HFF-Myc (cell line): Measurements from ENCODE around the gene CTDP1.

Experiments used
- DNase-seq: peaks from one replicate; pipeline ENCODE4 v3.0.0-alpha.2; 2011; ENCODE audit warnings: low read depth; ENCODE audit errors: extremely low read depth
- H3K4me3 ChIP-seq: replicated peaks from 2 replicates; pipeline ENCODE4 v1.5.1; 2011; ENCODE audit warnings: low read depth, mild to moderate bottlenecking, control low read depth, low read length
- CTCF ChIP-seq: IDR thresholded peaks from 2 replicates; pipeline ENCODE4 v1.5.1; 2012; ENCODE audit warnings: mild to moderate bottlenecking, low read depth, low read length, control low read depth; ENCODE audit errors: missing control alignments

CTDP1 gene

GRCh38 chr18:79640064-79640672 lies 39.4 kb upstream of the CTDP1 start:
- DNase-seq: no peak
- no peak for TF ChIP-seq CTCF
- no peak overlapping the region for H3K4me3 ChIP-seq

- no peak overlapping the region for H3K4me3 ChIP-seq
- TF ChIP-seq CTCF: no peak
- DNase-seq: no peak
Observed at GRCh38 chr18:79640875-79641274, 38.7 kb upstream of the CTDP1 start.

GRCh38 chr18:79641722-79642497 lies 37.7 kb upstream of the CTDP1 start:
- no peak overlapping the region for H3K4me3 ChIP-seq
- DNase-seq: no peak
- no peak for TF ChIP-seq CTCF

- no peak for DNase-seq
- H3K4me3 ChIP-seq: no peak overlapping the region
- TF ChIP-seq CTCF: no peak
Observed at GRCh38 chr18:79642626-79643025, 37.0 kb upstream of the CTDP1 start.

GRCh38 chr18:79643054-79643984 lies 36.3 kb upstream of the CTDP1 start:
- H3K4me3 ChIP-seq: no peak overlapping the region
- no peak for DNase-seq
- no peak for TF ChIP-seq CTCF

GRCh38 chr18:79644006-79644665 lies 35.5 kb upstream of the CTDP1 start:
- no peak overlapping the region for H3K4me3 ChIP-seq
- peak; percentile 91 for TF ChIP-seq CTCF
- peak; percentile 15 for DNase-seq
